Neural progenitor cell (in vitro differentiated cells): ENCODE data around the gene IRF6.

Experiments used
- EZH2 ChIP-seq: fragments of 200-600 bp; sonication (generic); IDR thresholded peaks from 2 replicates; pipeline ENCODE4 v1.6.1; 2017; ENCODE audit warnings: antibody characterized with exemption, mild to moderate bottlenecking, moderate library complexity
- EZH2phosphoT487 ChIP-seq: fragments of 200-600 bp; sonication (generic); IDR thresholded peaks from 2 replicates; pipeline ENCODE4 v1.6.1; 2017; ENCODE audit warnings: antibody characterized with exemption
- TF ChIP-seq, protein P1 (sequence below): fragments of 200-600 bp; sonication (generic); IDR thresholded peaks from 2 replicates; pipeline ENCODE4 v1.5.1; 2017; ENCODE audit warnings: antibody characterized with exemption, mild to moderate bottlenecking

DNA sequence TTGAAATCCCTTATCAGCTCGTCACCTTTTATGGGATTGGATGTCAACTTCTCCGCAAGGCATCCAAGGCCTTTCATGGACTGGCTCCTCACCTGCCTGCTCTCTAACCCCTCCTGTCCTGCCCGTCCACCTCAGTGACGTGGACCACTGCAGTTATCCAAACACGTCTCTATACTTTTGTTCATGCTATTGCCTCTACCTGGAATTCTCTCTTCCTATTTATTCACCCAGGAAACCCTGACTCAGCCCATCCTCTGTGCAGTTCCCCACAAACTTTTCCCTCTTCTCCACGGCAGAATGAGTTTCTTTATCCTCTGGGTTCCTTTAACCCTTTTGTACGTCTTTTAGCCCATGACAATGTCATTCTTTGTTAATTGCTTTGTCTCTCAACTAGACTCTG is 16.8 kb upstream of the IRF6 start:
- TF ChIP-seq, protein P1, sequence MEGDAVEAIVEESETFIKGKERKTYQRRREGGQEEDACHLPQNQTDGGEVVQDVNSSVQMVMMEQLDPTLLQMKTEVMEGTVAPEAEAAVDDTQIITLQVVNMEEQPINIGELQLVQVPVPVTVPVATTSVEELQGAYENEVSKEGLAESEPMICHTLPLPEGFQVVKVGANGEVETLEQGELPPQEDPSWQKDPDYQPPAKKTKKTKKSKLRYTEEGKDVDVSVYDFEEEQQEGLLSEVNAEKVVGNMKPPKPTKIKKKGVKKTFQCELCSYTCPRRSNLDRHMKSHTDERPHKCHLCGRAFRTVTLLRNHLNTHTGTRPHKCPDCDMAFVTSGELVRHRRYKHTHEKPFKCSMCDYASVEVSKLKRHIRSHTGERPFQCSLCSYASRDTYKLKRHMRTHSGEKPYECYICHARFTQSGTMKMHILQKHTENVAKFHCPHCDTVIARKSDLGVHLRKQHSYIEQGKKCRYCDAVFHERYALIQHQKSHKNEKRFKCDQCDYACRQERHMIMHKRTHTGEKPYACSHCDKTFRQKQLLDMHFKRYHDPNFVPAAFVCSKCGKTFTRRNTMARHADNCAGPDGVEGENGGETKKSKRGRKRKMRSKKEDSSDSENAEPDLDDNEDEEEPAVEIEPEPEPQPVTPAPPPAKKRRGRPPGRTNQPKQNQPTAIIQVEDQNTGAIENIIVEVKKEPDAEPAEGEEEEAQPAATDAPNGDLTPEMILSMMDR, result no peak
- TF ChIP-seq EZH2 (no peak), EZH2phosphoT487 (no peak)
